GM21447 (cell line): ENCODE measurements around the gene HMX2.

Experiments
- ATAC-seq: cut with Tn5 transposase; IDR thresholded peaks from one replicate; pipeline ENCODE4 v1.9.1; 2021; ENCODE audit not compliant: unreplicated experiment

Gene HMX2, protein sequence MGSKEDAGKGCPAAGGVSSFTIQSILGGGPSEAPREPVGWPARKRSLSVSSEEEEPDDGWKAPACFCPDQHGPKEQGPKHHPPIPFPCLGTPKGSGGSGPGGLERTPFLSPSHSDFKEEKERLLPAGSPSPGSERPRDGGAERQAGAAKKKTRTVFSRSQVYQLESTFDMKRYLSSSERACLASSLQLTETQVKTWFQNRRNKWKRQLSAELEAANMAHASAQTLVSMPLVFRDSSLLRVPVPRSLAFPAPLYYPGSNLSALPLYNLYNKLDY

DNA sequence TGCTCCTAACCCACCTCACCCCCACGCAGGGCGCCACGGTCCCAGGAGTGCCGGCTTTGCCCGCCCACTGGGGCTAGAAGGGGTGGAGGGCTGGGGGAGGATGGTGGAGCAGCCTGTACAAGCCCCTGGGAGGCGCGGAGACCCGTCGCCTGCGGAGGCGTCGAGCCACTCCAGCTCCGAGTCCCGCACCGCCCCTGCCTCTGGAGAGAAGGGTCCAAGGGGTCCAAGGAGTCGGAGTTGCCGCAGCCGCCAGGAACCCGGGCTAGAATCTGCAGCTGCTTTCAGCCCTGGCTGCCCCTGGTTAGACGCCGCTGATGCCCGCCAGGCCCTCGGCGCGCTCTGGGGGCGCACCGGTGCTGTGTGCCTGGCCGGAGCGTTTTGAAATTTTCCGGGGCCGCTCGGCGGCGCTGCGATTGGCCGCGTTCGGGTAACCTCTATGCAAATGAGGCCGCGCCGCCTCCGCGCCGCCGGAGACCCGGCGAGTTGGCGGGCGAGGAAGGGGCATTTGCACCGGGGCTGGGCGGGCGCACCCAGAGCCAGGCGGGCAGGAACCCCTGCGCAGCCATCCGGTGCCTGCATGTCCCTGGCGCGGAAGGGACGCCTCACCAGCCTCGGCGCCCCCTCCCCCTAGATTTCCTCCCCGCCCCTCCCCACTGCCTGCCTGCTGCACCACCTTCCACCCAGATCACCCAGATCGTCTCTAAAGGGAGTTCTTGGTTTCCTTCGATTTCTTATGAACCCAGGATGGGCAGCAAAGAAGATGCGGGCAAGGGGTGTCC is at the start of gene HMX2:
TSS of gene HMX2 (plus strand) at position 502 of the 779 bp plus-strand sequence. CDS start at position 745, 243 bp downstream.
- ATAC-seq: no peak

- no peak for ATAC-seq
These were observed 47.7 kb upstream of the HMX2 start for GRCh38 chr10:123100030-123100762.

DNA sequence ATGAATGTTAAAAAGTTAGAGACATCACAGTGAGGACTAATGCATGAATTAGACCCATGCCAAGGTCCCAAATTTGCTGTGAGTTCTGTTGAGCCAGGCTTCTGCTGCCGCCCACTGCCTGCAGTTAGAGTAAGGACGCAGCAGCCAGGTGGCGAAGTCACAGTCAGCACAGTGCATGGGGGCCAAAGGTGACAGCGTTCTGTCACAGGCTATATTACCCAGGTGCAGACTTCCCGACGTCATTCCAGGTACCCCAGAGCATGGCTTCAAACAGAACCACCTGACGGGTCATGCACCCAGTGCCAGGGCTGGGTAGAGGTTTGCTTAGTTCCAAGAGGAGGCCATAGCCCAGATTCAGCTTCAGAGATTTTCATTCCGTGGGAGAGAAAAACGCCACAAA is 46.1 kb upstream of the HMX2 start:
- ATAC-seq: no peak

GRCh38 chr10:123102673-123103072 is 45.3 kb upstream of the HMX2 start:
- ATAC-seq: no peak

- no peak for ATAC-seq
These were observed 44.0 kb upstream of the HMX2 start for GRCh38 chr10:123103944-123104343.

GRCh38 chr10:123109466-123109865 is 38.5 kb upstream of the HMX2 start:
- ATAC-seq: no peak

- ATAC-seq: no peak
These were observed 30.1 kb upstream of the HMX2 start for GRCh38 chr10:123117644-123118417.

- no peak for ATAC-seq
These were observed 28.9 kb upstream of the HMX2 start for GRCh38 chr10:123119081-123119480.

DNA sequence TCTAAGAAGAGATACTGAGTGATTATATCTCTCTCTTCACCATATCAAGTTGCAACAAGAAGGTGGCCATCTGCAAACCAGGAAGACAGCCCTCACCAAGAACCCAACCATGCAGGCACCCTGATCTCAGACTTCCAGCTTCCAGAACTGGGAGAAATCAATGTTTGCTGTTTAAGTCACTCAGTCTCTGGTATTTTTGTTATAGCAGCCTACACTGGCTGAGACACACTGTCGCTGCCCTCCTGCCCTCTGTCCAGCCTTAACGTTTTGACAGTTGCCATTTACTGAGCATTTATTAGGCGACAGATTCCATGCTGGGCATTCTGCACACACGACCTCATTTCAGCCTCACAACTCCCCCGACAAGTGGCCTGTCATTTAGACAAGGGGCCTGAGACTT is 21.7 kb upstream of the HMX2 start:
- ATAC-seq: no peak

- ATAC-seq: no peak
These were observed 18.2 kb upstream of the HMX2 start for GRCh38 chr10:123129618-123130271.

- peak; percentile 68 for ATAC-seq
These were observed 15.1 kb upstream of the HMX2 start for GRCh38 chr10:123132576-123133477.

DNA sequence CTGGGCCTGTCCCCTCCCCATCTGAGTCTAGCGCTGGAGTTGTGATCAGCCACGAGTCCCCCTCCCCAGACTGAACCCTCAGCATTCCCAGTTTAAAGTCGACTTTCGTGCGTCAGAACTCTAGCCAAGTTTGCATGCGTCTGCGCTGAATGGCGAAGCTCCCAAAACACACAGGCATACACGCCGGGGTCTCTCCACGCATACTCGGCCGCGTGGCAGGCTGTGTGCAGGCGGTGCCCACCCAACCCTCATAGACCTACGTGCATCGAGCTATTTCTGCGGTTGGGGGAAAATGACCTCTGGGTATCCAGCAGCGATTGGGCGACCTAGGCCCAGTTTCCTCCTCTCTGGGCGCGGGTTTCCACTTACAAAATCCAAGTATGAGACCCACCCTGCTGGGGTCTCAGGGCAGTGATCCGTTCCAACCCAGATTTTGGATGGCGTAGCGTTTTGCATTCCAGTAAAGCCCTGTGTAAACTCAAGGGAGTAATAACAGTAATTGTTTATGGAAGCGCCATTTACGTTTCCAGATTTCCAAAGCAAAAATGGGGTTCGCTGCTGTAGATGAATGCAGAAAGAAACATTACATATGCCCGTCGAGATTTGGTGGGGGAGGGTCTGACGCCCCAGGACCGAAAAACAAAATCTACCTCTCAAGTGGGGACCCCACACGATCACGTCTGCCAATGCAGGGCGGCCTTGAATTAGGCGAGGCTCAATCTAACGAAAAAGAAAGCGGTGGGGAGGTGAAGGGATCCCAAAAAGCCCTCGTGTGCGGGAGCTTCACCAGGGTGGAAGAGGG is 14.2 kb upstream of the HMX2 start:
- ATAC-seq: no peak

- ATAC-seq: no peak
These were observed 13.5 kb upstream of the HMX2 start for GRCh38 chr10:123134343-123134914.

- ATAC-seq: no peak
These were observed 13.0 kb upstream of the HMX2 start for GRCh38 chr10:123134915-123135414.

- ATAC-seq: no peak
These were observed 12.4 kb upstream of the HMX2 start, which contains the start of gene HMX3 for GRCh38 chr10:123135415-123136141. TSS of gene HMX3 (plus strand) at chr10:123135970. CDS start at chr10:123136051, 81 bp downstream.

DNA sequence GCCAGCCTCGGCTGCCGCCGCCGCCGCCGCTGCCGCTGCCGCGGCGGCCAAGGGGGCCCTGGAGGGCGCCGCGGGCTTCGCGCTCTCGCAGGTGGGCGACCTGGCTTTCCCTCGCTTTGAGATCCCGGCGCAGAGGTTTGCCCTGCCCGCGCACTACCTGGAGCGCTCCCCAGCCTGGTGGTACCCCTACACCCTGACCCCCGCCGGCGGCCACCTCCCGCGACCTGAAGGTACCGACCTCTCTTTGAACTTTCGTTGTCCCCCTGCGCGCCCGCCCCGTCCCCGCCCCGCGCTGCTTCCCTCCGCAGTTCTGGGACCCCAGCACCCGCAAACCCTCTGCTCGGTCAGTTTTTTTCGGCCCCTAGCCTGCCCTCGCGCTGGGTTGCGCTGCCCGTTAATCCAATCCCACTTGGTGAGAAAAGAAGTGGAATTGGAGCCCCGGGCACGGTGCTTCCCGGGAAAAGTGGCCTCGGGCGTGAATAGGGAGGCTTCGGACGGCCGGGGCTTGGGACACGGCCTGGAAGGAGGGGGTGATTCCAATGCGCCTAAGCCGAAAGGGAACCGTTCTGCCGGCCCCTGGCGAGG is 11.6 kb upstream of the HMX2 start:
- no peak for ATAC-seq
